Measurements from ENCODE around the gene VEZT.
"Not testable (repeated sequence)": the region's sequence is repeated elsewhere in the genome, so short reads cannot be mapped to it uniquely, and the experiment has no call there.

The VEZT gene

DNA sequence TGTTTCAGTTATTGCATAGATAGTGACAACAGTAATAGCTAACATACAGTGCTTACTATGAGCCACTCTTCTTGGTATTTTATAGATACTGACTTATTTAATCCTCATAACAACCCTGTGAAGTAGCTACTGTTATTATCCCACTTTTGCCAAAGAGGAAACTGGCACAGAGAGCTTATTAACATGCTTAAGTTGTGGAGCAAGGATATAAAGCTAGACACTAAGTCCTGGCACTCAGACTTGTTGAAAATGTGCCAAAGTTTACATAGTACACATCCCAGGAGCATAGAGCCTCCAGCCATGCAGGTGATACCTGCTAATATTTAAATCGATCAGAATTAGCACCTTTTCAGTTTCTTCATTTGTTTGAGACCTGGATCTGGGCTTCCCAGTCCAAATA lies 41.8 kb downstream of the VEZT start:
- no peak for DNase-seq

DNA sequence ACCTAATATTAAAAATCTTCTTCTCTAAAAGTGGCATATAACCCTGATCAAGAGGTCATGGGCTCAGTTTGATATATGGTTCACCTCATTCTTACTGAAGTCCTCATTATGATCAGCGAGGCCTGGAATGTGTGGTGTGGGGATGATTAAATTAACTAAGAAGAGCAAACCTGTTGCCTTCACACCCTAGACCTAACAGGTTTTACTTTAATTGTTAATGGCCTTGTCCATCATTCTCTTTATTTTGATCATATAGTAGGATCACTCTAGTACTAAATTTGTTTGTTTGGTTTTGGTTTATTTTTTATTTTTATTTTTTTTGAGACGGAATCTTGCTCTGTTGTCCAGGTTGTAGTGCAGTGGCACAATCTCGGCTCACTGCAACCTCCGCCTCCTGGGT lies 43.5 kb downstream of the VEZT start:
- no peak for DNase-seq

DNA sequence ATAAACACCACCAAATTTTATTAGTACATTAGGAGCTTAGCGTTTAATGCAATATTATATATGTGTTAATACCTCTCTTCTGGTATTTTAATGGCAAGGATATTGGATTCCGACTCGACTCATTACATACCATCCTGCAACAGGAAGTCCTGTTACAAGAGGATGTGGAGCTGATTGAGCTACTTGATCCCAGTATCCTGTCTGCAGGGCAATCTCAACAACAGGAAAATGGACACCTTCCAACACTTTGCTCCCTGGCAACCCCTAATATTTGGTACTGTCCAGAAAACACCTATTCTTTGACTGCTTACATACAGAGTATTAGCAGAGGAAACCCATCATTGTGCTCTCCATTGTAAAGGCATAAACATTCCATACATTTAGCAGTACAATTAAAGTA lies 45.2 kb downstream of the VEZT start:
- no peak for DNase-seq

DNA sequence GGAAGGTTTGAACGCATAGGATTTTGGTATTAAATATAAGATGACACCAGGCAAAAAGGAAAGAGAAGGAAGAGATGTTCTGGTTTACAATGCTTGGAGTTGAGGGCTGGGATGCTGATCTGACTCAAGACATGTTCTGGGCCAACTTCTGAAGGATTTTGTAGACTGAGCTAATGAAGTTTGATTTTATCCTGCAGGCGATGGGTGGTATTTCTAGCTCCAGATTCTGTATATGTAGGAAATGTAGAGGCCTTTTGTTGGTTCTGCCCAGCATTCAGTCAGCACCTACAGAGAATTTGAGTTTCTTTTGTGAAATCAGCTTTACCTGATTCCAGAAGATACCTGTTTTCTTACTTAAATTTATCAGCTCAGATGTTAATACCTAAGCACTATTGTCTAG lies 48.2 kb downstream of the VEZT start:
- DNase-seq: no peak

GRCh38 chr12:95266254-95266653 lies 48.6 kb downstream of the VEZT start:
- no peak for DNase-seq

DNA sequence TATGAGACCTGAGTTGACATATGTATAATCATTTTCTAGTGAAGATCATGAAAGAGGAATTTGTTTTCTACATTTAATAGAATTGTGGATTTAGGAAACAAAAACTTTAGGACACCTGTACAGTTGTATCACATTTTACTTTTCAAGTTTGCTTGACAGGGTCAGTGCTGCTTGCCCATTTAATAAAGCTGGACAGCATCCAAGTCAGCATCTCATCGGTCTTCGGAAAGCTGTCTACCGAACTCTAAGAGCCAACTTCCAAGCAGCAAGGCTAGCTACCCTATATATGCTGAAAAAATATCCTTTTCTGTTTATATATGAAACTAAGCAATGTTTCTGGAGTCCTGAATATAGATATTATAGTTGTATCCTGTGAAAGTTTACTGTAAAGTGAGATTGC lies 52.3 kb downstream of the VEZT start:
- no peak for DNase-seq

DNA sequence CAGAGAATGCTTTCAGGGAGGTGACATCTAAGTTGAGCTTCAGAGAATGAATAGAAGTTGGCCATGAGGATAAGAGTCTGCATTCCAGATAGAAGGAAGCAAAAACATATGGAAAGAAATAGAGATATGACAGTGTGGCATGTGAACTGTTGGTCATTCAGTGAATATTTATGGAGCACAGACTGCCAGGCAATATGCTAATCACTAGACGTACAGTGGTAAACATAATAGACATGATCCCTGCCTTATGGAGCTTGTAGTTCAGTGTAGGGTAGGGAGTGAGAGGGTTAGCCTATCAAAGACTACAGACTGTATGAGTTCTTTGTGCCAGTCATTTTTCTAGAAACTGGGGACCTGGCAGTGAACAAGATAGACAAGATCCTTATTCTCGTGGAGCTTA lies 53.9 kb downstream of the VEZT start:
- no peak for DNase-seq

- peak; percentile 18 for DNase-seq
These were observed 59.5 kb downstream of the VEZT start for GRCh38 chr12:95277139-95277538.

DNA sequence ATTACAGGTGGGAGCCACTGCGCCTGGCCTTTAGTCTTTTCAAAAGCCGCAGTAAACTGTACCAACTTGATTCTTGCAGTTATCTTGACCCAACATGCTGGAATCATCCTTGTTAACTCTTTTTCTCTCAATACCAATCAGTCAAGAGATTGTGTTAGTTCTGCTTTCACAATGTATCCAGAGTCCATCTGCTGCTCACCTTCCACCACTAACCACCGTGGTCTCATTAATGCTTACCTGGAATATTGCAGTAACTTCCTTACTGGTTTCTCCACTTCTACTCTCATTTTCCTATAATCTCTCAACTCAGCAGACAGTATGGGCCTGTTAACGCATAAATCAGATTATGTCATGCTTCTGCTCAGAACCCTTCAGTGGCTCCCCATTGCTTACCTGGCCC lies 62.2 kb downstream of the VEZT start:
- no peak for DNase-seq

DNA sequence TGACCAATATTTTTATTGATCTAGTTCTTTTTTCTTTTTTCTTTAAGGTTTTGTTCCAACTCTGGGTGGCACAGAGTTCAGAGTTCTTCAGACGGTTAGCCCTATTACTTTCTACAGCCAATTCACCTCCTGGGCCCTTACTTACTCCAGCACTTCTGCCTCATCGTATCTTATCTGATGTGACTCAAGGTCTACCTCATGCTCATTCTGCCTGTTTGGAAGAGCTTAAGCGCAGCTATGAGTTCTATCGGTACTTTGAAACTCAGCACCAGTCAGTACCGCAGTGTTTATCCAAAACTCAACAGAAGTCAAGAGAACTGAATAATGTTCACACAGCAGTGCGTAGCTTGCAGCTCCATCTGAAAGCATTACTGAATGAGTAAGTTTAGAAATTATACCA lies 64.7 kb downstream of the VEZT start:
- DNase-seq: no peak

- no peak for DNase-seq
These were observed 65.8 kb downstream of the VEZT start for GRCh38 chr12:95283371-95283770.

GRCh38 chr12:95286713-95287112 lies 69.1 kb downstream of the VEZT start:
- DNase-seq: peak; percentile 36

- no peak for DNase-seq
These were observed 73.9 kb downstream of the VEZT start for GRCh38 chr12:95291501-95291900.

- DNase-seq: no peak
These were observed 81.3 kb downstream of the VEZT start for GRCh38 chr12:95298916-95299315.

GRCh38 chr12:95300286-95300685 lies 82.7 kb downstream of the VEZT start:
- DNase-seq: no peak

GRCh38 chr12:95303476-95303875 lies 85.9 kb downstream of the VEZT start:
- DNase-seq: no peak

DNA sequence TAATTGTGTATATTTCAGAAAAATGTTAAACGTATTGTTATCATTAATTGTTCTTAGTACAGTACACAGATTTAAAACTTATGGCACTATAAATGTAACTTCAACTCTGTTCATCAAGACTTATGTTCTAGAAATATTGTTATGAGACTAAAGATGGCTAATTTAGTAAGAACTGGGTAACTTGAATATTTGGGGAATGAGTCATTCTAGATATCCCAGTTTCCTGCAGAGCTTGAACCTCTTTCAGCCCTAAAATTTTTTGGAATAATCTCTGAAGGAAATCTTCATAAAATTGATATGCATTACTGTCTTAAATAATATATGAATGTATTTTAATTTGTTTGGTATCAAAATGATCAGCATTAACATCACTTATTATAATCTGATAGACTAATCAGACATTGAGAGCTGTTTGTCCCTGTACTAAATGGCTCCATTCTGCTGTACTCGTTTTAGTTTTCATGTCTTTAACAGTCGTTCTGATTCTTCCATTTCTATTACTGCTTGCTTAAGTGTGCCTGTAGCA lies 87.1 kb downstream of the VEZT start:
- DNase-seq: no peak

DNA sequence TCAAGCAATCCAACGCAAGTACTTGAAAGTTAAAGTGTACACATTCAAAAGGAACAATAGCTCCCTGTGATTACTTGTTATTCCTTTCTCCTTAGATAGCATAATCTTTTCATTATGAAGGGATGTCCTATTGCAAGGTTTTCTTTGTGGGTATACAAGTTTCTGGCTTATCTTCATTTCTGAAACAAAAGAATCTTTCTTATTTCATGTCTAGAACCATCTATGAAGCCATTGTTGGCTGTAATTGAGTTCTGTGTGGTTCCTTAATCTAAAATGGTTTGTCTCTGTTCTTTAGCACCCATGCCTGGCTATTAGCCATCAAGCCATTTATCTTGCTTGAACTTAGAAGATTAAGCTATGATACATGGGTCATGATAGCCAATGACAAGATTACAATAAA lies 95.0 kb downstream of the VEZT start:
- DNase-seq: no peak

DNA sequence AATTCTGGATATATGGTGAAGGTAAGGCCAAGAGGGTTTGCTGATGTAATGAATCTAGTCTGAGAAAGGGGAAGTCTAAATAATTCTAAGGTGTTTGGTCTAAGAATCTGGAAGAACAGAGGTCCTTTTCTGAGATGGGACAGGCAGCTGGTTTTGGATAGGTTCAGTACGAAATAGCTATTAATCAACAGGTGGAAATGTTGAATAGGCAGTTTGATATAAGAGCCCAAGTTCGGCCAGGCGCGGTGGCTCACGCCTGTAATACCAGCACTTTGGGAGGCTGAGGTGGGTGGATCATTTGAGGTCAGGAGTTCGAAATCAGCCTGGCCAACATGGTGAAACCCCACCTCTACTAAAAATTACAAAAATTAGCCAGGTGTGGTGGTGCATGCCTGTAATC lies 97.1 kb downstream of the VEZT start:
- not testable (repeated sequence) for DNase-seq

GRCh38 chr12:95316798-95317197 lies 99.2 kb downstream of the VEZT start:
- DNase-seq: no peak

GRCh38 chr12:95318071-95318545 lies 100.5 kb downstream of the VEZT start:
- peak; percentile 95 for DNase-seq

DNA sequence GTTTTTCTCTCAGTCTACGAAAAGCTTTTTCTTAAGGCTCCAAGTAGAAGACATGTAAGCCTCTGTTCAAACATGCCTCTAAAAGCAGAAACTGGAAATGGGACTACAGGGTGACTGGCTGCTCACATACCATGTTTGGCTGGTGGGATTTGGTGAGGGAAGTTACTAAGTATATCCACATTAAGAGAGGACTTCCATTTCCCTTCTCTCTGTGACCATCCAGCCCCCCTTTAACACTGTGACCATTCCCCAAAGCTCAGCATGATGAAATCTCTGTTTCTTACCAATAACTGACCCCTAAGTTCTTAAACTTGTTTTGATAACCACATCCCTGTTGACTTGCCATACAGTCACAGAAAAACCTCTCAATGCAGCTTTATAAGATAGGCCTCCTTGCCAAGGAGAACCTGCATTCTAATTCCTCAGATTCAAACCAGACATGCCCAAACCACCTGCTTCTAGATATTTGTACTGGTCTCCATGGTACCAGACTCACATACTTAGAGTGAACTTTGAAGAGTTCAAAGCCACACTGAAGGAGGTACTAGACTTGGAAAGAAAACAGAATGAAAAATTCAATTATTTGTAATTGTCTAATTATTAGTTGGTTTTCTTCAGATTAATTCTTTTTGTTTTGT lies 102.2 kb downstream of the VEZT start:
- peak; percentile 49 for DNase-seq

DNA sequence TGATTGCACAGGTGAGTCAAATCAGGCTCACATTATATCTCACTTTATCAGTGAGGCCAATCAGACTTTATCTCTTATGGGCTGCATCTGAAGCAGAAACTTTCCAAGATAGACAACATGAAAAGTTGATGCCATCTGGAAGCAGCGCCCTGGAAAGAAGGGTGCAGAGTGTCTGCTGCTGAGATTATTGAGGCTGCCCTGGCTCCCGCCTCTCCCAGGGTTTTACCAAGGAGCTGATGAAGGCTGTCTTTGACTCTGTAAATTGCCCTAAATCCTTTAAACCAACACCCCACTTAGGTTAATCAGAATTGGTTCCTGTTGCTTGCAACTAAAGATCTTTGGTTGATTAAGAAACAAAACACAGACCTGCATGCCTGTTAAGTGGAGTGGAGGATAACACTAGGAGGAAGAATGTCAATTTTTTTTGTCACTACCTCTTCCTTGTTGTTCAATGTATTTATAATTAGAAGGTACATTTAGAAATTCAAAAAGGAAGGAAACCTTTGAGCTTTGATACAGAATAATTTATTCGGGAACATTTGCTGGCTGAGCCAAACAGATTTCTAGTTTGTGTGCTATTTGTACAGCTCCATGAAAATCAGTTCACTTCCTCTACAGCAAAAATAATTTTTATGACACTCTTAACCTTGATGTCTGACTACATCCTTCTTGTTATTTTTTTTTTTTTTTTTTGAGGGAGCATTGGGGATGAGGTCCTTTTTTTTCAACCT lies 104.1 kb downstream of the VEZT start:
- DNase-seq: no peak

GRCh38 chr12:95322326-95322725 lies 104.7 kb downstream of the VEZT start:
- no peak for DNase-seq

DNA sequence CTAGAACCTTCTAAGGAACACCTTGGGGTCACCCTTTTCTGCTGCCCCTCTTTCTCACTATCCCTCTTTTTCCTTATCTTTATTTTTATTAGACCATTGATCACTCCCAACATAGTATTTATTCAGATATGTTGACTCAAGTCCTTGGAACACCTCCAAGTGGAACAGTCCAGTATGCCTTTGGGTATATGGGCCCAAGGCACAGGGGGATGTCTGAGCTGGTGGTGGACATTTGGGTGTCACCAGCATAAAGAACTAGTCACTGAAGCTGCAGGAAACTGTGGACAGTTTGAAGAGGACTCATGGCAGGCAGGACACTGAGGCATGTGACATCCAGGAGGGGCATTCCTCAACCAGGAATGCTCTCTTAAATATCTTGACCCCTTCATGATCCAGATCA lies 105.6 kb downstream of the VEZT start:
- DNase-seq: no peak

Data from kidney glomerular epithelial cell (primary cell).